GM12891 (cell line): Measurements from ENCODE around the gene B9D2.

Experiments
- POLR2A ChIP-seq: IDR thresholded peaks from 2 replicates; pipeline ENCODE4 v1.6.1; 2011; ENCODE audit warnings: low read depth, low read length, control low read depth
- POLR2AphosphoS5 ChIP-seq: IDR thresholded peaks from 2 replicates; pipeline ENCODE4 v1.6.1; 2011; ENCODE audit warnings: low read depth, low read length, control low read depth
- SPI1 ChIP-seq: IDR thresholded peaks from 2 replicates; pipeline ENCODE4 v1.6.1; 2011; ENCODE audit warnings: low read depth, low read length, control low read depth
- TAF1 ChIP-seq: IDR thresholded peaks from 2 replicates; pipeline ENCODE4 v1.6.1; 2011; ENCODE audit warnings: low read depth, low read length, control low read depth

- no peak for TF ChIP-seq TAF1
- no peak for TF ChIP-seq POLR2A
- TF ChIP-seq POLR2AphosphoS5: no peak
- no peak for TF ChIP-seq SPI1
Observed at GRCh38 chr19:41402010-41402409, 38.1 kb upstream of the B9D2 start.
